GM23248 (cell line): ENCODE data around the gene VIL1.

ENCODE experiments used
- EZH2 ChIP-seq: fragments of 200-600 bp; sonication (generic); IDR thresholded peaks from 2 replicates; pipeline ENCODE4 v1.6.1; 2018; ENCODE audit warnings: antibody characterized with exemption, mild to moderate bottlenecking; ENCODE audit not compliant: insufficient read depth, poor library complexity, severe bottlenecking
- EZH2phosphoT487 ChIP-seq: fragments of 200-600 bp; sonication (generic); IDR thresholded peaks from 2 replicates; pipeline ENCODE4 v1.6.1; 2018; ENCODE audit warnings: antibody characterized with exemption, moderate library complexity, mild to moderate bottlenecking, low read depth; ENCODE audit not compliant: insufficient read depth

- TF ChIP-seq EZH2, result no peak
- TF ChIP-seq EZH2phosphoT487, result no peak
Observed at GRCh38 chr2:218436992-218437391, 18.1 kb downstream of the VIL1 start.
